GM18951 (cell line): ENCODE results near the gene MCM10.

Experiments used
- POLR2A ChIP-seq: IDR thresholded peaks from 4 replicates; pipeline ENCODE4 v1.6.1; 2011; ENCODE audit warnings: mild to moderate bottlenecking; ENCODE audit not compliant: insufficient read length, insufficient read depth; ENCODE audit errors: extremely low read depth
- in situ Hi-C: fragments of 300-500 bp; cut with MboI; formaldehyde crosslinking; loops from one replicate; pipeline ENCODE4 v1.12.0; 2022; ENCODE audit warnings: low sequenced_read_pairs, mixed read lengths, inconsistent platforms; ENCODE audit not compliant: unreplicated experiment

MCM10 gene

DNA sequence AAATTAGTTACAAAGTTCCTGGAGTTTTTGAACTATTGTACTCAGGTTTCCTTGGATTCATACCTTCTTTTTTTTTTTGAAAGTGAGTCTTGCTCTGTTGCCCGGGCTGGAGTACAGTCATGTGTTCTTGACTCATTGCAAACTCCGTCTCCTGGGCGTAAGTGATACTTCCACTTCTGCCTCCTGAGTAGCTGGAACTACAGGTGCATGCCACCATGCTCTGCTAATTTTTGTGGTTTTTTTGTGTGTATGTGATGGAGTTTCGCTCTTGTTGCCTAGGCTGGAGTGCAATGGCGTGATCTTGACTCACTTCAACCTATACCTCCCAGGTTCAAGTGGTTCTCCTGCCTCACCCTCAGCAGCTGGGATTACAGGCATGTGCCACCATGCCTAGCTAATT lies 22.3 kb downstream of the MCM10 start:
- no peak for TF ChIP-seq POLR2A
- in situ Hi-C loops, result no loop called here

GRCh38 chr10:13184276-13184675 lies 22.9 kb downstream of the MCM10 start:
- in situ Hi-C loops, result no loop called here
- TF ChIP-seq POLR2A, result no peak

DNA sequence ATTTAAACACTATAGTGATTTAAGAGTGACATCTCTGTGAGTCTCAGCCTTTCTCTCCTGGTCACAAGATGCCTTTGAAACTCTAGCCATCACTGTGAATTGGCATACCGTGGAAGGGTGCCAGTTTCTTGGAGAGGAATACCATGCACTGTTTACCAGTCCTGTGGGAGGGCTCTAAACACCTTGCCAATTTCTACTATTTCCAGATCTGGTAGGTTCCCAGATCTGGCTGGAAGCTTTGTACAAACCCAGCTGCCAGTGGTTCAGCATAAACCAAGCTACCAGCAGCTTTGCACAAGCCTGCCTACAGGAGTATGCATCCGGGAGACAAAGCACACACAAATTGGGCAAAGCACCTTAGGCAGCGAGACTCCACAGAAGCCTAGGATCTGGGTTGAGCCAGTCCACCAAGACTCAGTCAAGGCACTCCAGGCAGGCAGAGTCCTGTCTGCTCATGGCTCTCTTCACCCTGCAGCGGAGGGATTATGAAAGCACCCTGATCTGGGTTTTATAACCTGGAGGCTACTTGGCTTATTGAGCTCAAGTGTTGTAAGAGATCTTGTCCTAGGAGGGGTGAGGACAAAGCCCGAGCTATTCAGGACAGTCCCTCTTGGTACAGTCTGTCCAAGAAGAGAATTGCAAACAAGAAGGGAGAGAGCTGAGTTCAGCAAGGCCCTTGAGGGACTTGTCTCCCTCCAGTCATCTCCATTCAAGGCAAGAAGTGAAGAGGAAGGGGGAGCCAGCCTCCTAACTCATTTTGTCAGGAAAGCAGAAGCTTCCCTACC lies 23.6 kb downstream of the MCM10 start:
- in situ Hi-C loops, result no loop called here
- TF ChIP-seq POLR2A, result no peak

- no peak for TF ChIP-seq POLR2A
- in situ Hi-C loops, result no loop called here
Measured at GRCh38 chr10:13187135-13187534, 25.8 kb downstream of the MCM10 start.

DNA sequence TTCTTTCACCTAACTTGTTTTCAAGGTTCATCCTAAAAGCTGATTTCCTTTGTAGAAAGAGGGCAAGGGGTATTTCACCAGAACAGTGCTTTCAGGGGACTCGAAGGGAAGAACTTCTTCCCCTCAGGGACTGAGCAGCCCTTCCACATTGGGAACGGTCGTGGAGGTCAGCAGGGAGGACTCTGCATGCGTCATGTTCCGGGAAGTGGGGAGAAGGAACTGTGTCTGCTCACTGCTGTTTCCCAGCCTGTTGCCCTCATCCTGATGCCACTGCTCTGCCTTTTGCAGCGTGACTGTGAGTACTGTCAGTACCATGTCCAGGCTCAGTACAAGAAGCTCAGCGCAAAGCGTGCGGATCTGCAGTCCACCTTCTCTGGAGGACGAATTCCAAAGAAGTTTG lies 27.2 kb downstream of the MCM10 start:
- in situ Hi-C loops, result no loop called here
- TF ChIP-seq POLR2A, result no peak

DNA sequence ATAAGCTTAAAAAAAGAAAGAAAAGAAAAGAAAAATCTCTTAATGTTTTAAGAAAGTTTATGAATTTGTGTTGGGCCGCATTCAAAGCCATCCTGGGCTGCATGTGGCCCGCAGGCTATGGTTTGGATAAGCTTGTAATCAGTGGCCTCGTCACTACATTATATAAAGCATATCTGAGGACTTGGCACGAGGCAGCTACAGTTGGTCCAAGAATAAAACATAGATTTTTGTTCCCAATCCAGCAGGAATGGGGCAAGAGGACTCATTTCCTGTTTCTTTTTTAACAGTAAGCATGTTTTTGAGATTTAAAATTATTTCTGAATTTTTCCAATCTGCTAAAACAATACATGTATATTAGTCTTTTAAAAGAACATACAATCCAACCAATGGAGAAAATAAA lies 28.6 kb downstream of the MCM10 start:
- no peak for TF ChIP-seq POLR2A
- in situ Hi-C loops, result no loop called here

- no peak for TF ChIP-seq POLR2A
- in situ Hi-C loops, result no loop called here
Measured at GRCh38 chr10:13190816-13191215, 29.5 kb downstream of the MCM10 start.

- no peak for TF ChIP-seq POLR2A
- in situ Hi-C loops, result no loop called here
Measured at GRCh38 chr10:13191362-13191761, 30.0 kb downstream of the MCM10 start.

DNA sequence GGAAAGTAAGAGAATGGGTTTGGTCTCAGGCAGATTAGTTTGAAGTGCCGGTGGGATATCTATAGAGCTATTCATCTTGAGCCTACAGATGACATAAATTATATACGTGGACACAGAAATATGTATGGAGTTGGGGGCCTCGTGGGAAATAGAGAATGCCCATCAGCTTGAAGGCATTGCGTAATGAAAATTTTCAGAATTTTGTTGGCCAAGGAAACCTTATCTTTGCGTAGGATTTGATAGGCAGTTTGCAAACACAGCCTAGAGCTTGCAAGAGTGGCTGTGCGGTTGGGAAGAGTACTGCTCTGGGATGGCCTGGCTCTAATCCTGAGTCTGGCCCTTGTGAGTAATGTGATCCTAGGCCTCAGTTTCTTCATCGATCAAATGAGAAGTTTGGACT lies 32.3 kb downstream of the MCM10 start:
- TF ChIP-seq POLR2A, result no peak
- in situ Hi-C loops, result no loop called here

DNA sequence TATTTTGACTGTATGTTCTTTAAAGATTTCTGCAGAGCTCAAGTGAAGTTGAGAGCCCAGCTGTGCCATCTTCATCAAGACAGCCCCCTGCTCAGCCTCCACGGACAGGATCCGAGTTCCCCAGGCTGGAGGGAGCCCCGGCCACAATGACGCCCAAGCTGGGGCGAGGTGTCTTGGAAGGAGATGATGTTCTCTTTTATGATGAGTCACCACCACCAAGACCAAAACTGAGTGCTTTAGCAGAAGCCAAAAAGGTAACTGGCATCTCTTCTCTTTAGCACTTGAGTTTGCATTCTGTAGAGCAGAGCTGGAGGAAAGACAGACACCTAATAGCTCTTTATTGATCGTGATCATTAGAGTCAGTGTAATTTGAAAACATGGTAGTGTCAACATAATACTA lies 33.7 kb downstream of the MCM10 start:
- in situ Hi-C loops, result no loop called here
- TF ChIP-seq POLR2A, result no peak

DNA sequence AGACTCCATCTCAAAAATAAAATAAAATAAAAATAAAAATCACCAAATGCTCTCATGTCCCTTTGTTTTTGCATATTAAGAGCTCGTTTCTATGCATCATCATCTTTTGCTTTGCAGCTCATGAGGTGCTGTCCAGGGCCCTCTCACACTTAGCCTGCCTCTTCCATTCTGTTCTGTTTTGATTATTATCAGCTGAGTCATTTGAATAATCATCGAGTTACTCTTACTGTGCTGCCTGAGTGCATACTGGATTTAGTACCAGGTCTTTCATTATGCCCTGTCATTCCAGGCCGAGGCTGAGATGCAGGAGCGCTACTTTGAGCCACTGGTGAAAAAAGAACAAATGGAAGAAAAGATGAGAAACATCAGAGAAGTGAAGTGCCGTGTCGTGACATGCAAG lies 39.8 kb downstream of the MCM10 start:
- in situ Hi-C loops, result no loop called here
- TF ChIP-seq POLR2A, result no peak

DNA sequence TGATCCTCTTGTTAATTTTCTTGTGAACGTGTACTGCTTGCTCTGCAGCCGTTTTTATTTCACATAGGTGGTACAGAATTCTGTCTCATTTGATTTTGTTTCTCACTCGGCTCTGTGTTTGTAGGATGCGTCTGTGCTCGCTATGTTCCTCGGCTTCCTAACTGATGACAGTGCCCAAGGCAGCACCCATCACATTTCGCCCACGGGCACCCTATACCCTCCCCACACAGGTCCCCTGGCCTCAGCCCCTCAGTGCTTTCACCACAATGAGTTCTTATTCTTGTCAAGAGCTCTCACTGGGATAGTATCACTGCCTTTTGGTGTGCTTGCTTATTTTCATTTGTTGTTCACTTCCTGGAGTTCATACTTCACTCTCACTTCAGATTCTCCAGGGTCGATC lies 44.7 kb downstream of the MCM10 start:
- no peak for TF ChIP-seq POLR2A
- in situ Hi-C loops, result no loop called here

DNA sequence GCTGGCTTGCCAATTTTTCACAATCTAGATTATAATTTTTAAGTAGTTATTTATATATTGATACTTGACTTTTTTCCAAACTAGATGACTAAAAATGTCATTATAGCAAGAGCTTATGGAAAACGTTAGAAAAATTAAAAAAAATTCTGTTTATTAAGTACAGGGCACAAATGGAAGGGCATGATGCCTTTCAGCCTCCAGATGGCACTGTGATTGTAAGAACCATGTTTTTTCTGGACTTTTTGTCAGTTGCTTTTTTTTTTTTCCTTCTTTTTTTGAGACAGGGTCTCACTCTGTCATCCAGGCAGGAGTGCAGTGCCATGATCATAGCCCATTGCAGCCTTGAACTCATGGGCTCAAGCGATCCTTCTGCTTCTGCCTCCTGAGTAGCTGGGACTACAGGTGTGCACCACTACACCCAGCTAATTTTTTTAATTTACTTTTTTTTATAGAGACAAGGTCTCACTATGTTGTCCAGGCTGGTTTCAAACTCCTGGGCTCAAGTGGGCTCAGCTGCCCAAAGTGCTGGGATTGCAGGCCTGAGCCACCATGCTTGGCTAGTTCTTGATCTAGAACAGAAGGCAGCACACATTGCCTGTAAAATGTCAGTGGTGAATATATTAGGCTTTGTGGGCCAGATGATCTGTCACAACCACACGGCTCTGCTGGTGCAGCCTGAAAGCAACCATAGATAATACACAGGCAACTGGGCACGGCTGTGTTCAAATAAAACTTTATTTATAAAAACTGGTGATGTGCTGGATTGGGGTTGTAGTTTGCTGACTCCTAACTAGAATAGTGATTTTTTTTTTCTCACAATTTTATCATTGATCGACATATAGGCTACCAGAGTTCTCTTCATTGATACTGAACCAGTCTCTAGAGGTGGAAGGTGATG lies 45.4 kb downstream of the MCM10 start:
- in situ Hi-C loops, result no loop called here

GRCh38 chr10:13213163-13213562 lies 51.8 kb downstream of the MCM10 start:
- in situ Hi-C loops, result no loop called here
- TF ChIP-seq POLR2A, result no peak

More for the DNA sequence above, 45.4 kb downstream of the MCM10 start:
- no peak for TF ChIP-seq POLR2A
